WTC11 (cell line): ENCODE data around the gene ATG2A. TPM values are rescaled to one million over a fixed set of nuclear protein-coding genes. Genes with fewer than 3 reads are reported as not detected.

ENCODE experiments used
- ATAC-seq: fragments of 200-7000 bp; cut with Tn5 transposase; 2 replicates; pipeline ENCODE4 v1.10.0; 2021; ENCODE audit warnings: mild to moderate bottlenecking, moderate library complexity
- CTCF ChIA-PET: fragments of 300-600 bp; sonication (Branson Sonifier 250); formaldehyde crosslinking; loops from one replicate; lab custom pipeline; 2021; ENCODE audit warnings: antibody characterized with exemption; lab: Charles Lee
- POLR2A ChIA-PET: fragments of 350-600 bp; sonication (Branson Sonifier 250); formaldehyde crosslinking; loops from one replicate; lab custom pipeline; 2021; ENCODE audit warnings: antibody characterized with exemption; lab: Charles Lee
- DNase-seq: peaks from one replicate; pipeline ENCODE4 v3.0.0; 2021; ENCODE audit warnings: low spot score
- H3K27ac Mint-ChIP-seq: 2 replicates; pipeline ENCODE4 v1.8.0; 2021; ENCODE audit warnings: mixed read lengths
- H3K27me3 Mint-ChIP-seq: 2 replicates; pipeline ENCODE4 v1.8.0; 2021; ENCODE audit warnings: low read depth, mild to moderate bottlenecking, moderate library complexity, mixed read lengths
- H3K36me3 Mint-ChIP-seq: 2 replicates; pipeline ENCODE4 v1.8.0; 2021; ENCODE audit warnings: mixed read lengths
- H3K4me1 Mint-ChIP-seq: 2 replicates; pipeline ENCODE4 v1.8.0; 2022; ENCODE audit warnings: mixed read lengths
- H3K4me3 Mint-ChIP-seq: 2 replicates; pipeline ENCODE4 v1.8.0; 2021; ENCODE audit warnings: mild to moderate bottlenecking, moderate library complexity, mixed read lengths
- H3K9me3 Mint-ChIP-seq: 2 replicates; pipeline ENCODE4 v1.8.0; 2021; ENCODE audit warnings: mixed read lengths
- ATF2 ChIP-seq: sonication (generic); formaldehyde crosslinking; IDR thresholded peaks from 2 replicates; pipeline ENCODE4 v1.8.1; 2022; ENCODE audit warnings: low read depth, missing genetic modification reagents, borderline replicate concordance
- E2F4 ChIP-seq: sonication (generic); formaldehyde crosslinking; IDR thresholded peaks from 2 replicates; pipeline ENCODE4 v1.8.1; 2022; ENCODE audit warnings: low read depth, mild to moderate bottlenecking, moderate library complexity, missing genetic modification reagents, borderline replicate concordance
- FOXJ3 ChIP-seq: sonication (generic); formaldehyde crosslinking; IDR thresholded peaks from 2 replicates; pipeline ENCODE4 v1.9.0; 2021; ENCODE audit warnings: missing genetic modification reagents, mild to moderate bottlenecking, borderline replicate concordance
- GABPB1 ChIP-seq: sonication (generic); formaldehyde crosslinking; IDR thresholded peaks from 2 replicates; pipeline ENCODE4 v1.8.1; 2023; ENCODE audit warnings: mild to moderate bottlenecking, missing genetic modification reagents
- MYBL2 ChIP-seq: sonication (generic); formaldehyde crosslinking; IDR thresholded peaks from 2 replicates; pipeline ENCODE4 v1.8.1; 2023; ENCODE audit warnings: mild to moderate bottlenecking, moderate library complexity, missing genetic modification reagents
- NFE2L1 ChIP-seq: sonication (generic); formaldehyde crosslinking; IDR thresholded peaks from 2 replicates; pipeline ENCODE4 v1.8.1; 2023; ENCODE audit warnings: missing genetic modification reagents
- RELA ChIP-seq: sonication (generic); formaldehyde crosslinking; IDR thresholded peaks from 2 replicates; pipeline ENCODE4 v1.8.1; 2022; ENCODE audit warnings: missing genetic modification reagents, mild to moderate bottlenecking, borderline replicate concordance
- SOX15 ChIP-seq: fragments of 250-450 bp; sonication (Bioruptor Pico); IDR thresholded peaks from 2 replicates; pipeline ENCODE4 v1.9.0; 2021; ENCODE audit warnings: mild to moderate bottlenecking
- ZBTB21 ChIP-seq: sonication (generic); formaldehyde crosslinking; IDR thresholded peaks from 2 replicates; pipeline ENCODE4 v1.8.1; 2023; ENCODE audit warnings: mild to moderate bottlenecking, missing genetic modification reagents, borderline replicate concordance
- ZNF317 ChIP-seq: sonication (generic); formaldehyde crosslinking; IDR thresholded peaks from 2 replicates; pipeline ENCODE4 v1.8.1; 2023; ENCODE audit warnings: low read depth, mild to moderate bottlenecking, moderate library complexity, missing genetic modification reagents, borderline replicate concordance
- ZNF416 ChIP-seq: fragments of 250-450 bp; sonication (Bioruptor Pico); IDR thresholded peaks from 2 replicates; pipeline ENCODE4 v1.9.0; 2021; ENCODE audit warnings: mild to moderate bottlenecking, inconsistent platforms
- ZNF423 ChIP-seq: fragments of 250-450 bp; sonication (Bioruptor Pico); IDR thresholded peaks from 2 replicates; pipeline ENCODE4 v2.1.2; 2022; ENCODE audit warnings: mild to moderate bottlenecking, moderate library complexity
- ZNF532 ChIP-seq: fragments of 250-450 bp; sonication (Bioruptor Pico); IDR thresholded peaks from 2 replicates; pipeline ENCODE4 v1.9.0; 2021; ENCODE audit warnings: mild to moderate bottlenecking, borderline replicate concordance
- ZNF671 ChIP-seq: fragments of 250-450 bp; sonication (Bioruptor Pico); IDR thresholded peaks from 2 replicates; pipeline ENCODE4 v1.8.0; 2021; ENCODE audit warnings: mild to moderate bottlenecking
- total RNA-seq: library from RNA; stranded (reverse); gene quantifications from 3 replicates; pipeline ENCODE4 v1.2.3, GENCODE V29; 2021
- TF ChIP-seq, protein P1 (sequence below): sonication (generic); formaldehyde crosslinking; conservative IDR thresholded peaks from 2 replicates; pipeline ENCODE4 v1.8.1; 2023; ENCODE audit warnings: mild to moderate bottlenecking, low read depth, missing genetic modification reagents, moderate library complexity

The ATG2A gene
- total RNA-seq, 1 experiment from 2014 or later: 31.4 TPM

DNA sequence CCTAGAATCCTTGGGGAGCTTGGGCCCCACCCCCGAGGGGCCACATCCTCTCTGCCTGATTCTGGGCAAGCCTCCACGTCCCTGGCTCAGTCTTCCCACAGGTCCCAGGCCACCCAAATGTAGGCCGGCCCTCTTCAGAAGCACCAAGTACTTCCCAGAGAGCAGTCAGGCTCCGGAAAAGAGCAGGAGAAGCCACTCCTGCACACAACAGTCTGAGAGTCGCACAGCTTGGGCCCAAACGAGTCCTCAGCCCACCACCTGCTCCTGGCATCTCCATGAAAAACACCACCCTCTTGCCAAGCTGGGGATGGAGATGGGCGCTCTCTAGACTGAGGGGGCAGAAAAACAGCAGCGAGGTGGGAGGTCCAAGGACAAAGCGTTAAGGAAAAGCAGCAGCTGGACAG, 54.0 kb downstream of the ATG2A start:
- POLR2A ChIA-PET: interaction anchor here (1.0 kb wide), 1 partner anchor 15 kb away, joined by 3 read pairs; no protein-coding TSS in a partner anchor
- ATAC-seq (no peak), DNase-seq (no peak)
- Mint-ChIP-seq H3K27me3 (no peaks in the 10 kb centered on the region), H3K4me3 (no peak overlapping the region), H3K36me3 (no peaks in the 10 kb centered on the region; the same call in 1 of the 2 replicates), H3K27ac (0 out of 2 replicates have a peak overlapping the region, but pooled peaks have one; percentile 53), H3K4me1 (peaks cover 17% of the 10 kb centered on the region), H3K9me3 (no peaks in the 10 kb centered on the region)
- TF ChIP-seq FOXJ3 (CRISPR knock-in tag) (no peak), ZNF416 (CRISPR knock-in tag) (no peak), ZNF671 (CRISPR knock-in tag) (no peak), E2F4 (CRISPR knock-in tag) (no peak), GABPB1 (CRISPR knock-in tag) (no peak), SOX15 (CRISPR knock-in tag) (no peak), ZNF532 (CRISPR knock-in tag) (no peak), MYBL2 (CRISPR knock-in tag) (no peak)
- CTCF ChIA-PET: interaction anchor here (0.6 to 7.2 kb wide), 7 partner anchors 14 to 1025 kb away, joined by 3 to 97 read pairs (median 4); partner anchors contain the start of genes BATF2, EHD1 and FIBP

- H3K27me3 Mint-ChIP-seq: no peaks in the 10 kb centered on the region
- H3K4me1 Mint-ChIP-seq: peaks cover 17% of the 10 kb centered on the region
- H3K9me3 Mint-ChIP-seq: no peaks in the 10 kb centered on the region
- ChIA-PET POLR2A (no interaction called here), CTCF (interaction anchor here (0.9 to 7.2 kb wide), 6 partner anchors 12 to 261 kb away, joined by 3 to 97 read pairs (median 4); partner anchors contain the start of genes ARL2, EHD1, FAU and MRPL49)
- peak; percentile 46; the same call in 1 of the 2 replicates for ATAC-seq
- no peak for DNase-seq
- TF ChIP-seq, protein P1, sequence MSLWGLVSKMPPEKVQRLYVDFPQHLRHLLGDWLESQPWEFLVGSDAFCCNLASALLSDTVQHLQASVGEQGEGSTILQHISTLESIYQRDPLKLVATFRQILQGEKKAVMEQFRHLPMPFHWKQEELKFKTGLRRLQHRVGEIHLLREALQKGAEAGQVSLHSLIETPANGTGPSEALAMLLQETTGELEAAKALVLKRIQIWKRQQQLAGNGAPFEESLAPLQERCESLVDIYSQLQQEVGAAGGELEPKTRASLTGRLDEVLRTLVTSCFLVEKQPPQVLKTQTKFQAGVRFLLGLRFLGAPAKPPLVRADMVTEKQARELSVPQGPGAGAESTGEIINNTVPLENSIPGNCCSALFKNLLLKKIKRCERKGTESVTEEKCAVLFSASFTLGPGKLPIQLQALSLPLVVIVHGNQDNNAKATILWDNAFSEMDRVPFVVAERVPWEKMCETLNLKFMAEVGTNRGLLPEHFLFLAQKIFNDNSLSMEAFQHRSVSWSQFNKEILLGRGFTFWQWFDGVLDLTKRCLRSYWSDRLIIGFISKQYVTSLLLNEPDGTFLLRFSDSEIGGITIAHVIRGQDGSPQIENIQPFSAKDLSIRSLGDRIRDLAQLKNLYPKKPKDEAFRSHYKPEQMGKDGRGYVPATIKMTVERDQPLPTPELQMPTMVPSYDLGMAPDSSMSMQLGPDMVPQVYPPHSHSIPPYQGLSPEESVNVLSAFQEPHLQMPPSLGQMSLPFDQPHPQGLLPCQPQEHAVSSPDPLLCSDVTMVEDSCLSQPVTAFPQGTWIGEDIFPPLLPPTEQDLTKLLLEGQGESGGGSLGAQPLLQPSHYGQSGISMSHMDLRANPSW (CRISPR knock-in tag): no peak
- TF ChIP-seq MYBL2 (CRISPR knock-in tag) (no peak), RELA (CRISPR knock-in tag) (no peak), ZNF317 (CRISPR knock-in tag) (no peak), ZBTB21 (CRISPR knock-in tag) (no peak), ZNF423 (CRISPR knock-in tag) (no peak), ATF2 (no peak), NFE2L1 (CRISPR knock-in tag) (no peak)
- H3K27ac Mint-ChIP-seq: no peak overlapping the region
- H3K4me3 Mint-ChIP-seq: no peak overlapping the region
- no peaks in the 10 kb centered on the region; the same call in 1 of the 2 replicates for H3K36me3 Mint-ChIP-seq
Observed at GRCh38 chr11:64861227-64861975, 55.6 kb downstream of the ATG2A start.
